ENCODE data around the gene KCNJ1.
A peak's percentile ranks its signal among the peaks of the same experiment; 100 is the strongest.

KCNJ1 gene

GRCh38 chr11:128824191-128825049 lies 42.7 kb downstream of the KCNJ1 start:
- DNase-seq (ENCODE audit: low spot score), result no peak
- no peak for FAIRE-seq

- DNase-seq (ENCODE audit: low spot score) (no peak), FAIRE-seq (no peak)
Measured at GRCh38 chr11:128823753-128824152, 43.3 kb downstream of the KCNJ1 start.

GRCh38 chr11:128822130-128822529 lies 45.0 kb downstream of the KCNJ1 start:
- FAIRE-seq, result no peak
- DNase-seq (ENCODE audit: low spot score), result no peak

GRCh38 chr11:128821556-128821955 lies 45.5 kb downstream of the KCNJ1 start:
- no peak for FAIRE-seq
- no peak for DNase-seq (ENCODE audit: low spot score)

GRCh38 chr11:128819198-128819597 lies 47.9 kb downstream of the KCNJ1 start:
- FAIRE-seq (no peak), DNase-seq (ENCODE audit: low spot score) (no peak)

- DNase-seq (ENCODE audit: low spot score) (peak; percentile 58), FAIRE-seq (no peak)
Measured at GRCh38 chr11:128814856-128815705, 52.0 kb downstream of the KCNJ1 start.

- no peak for FAIRE-seq
Measured at GRCh38 chr11:128813729-128814128, 53.4 kb downstream of the KCNJ1 start.

GRCh38 chr11:128810784-128811514 lies 56.1 kb downstream of the KCNJ1 start:
- DNase-seq (ENCODE audit: low spot score) (no peak), FAIRE-seq (no peak)

More at GRCh38 chr11:128813729-128814128, 53.4 kb downstream of the KCNJ1 start:
- no peak for DNase-seq (ENCODE audit: low spot score)

- FAIRE-seq (no peak), DNase-seq (ENCODE audit: low spot score) (no peak)
Measured at GRCh38 chr11:128809128-128809527, 58.0 kb downstream of the KCNJ1 start.

- DNase-seq (ENCODE audit: low spot score) (no peak), FAIRE-seq (no peak)
Measured at GRCh38 chr11:128807909-128808308, 59.2 kb downstream of the KCNJ1 start.

GRCh38 chr11:128806506-128807261 lies 60.4 kb downstream of the KCNJ1 start:
- DNase-seq (ENCODE audit: low spot score) (no peak), FAIRE-seq (no peak)

GRCh38 chr11:128804481-128804880 lies 62.6 kb downstream of the KCNJ1 start:
- DNase-seq (ENCODE audit: low spot score), result peak; percentile 10
- no peak for FAIRE-seq

GRCh38 chr11:128803449-128804245 lies 63.4 kb downstream of the KCNJ1 start:
- no peak for FAIRE-seq
- no peak for DNase-seq (ENCODE audit: low spot score)

GRCh38 chr11:128803011-128803410 lies 64.1 kb downstream of the KCNJ1 start:
- no peak for FAIRE-seq

GRCh38 chr11:128802358-128802981 lies 64.6 kb downstream of the KCNJ1 start:
- peak; percentile 12 for DNase-seq (ENCODE audit: low spot score)
- no peak for FAIRE-seq

More at GRCh38 chr11:128803011-128803410, 64.1 kb downstream of the KCNJ1 start:
- no peak for DNase-seq (ENCODE audit: low spot score)

- DNase-seq (ENCODE audit: low spot score) (no peak), FAIRE-seq (no peak)
Measured at GRCh38 chr11:128800871-128801417, 66.2 kb downstream of the KCNJ1 start.

GRCh38 chr11:128796270-128796669 lies 70.8 kb downstream of the KCNJ1 start:
- no peak for FAIRE-seq

GRCh38 chr11:128790196-128790595 lies 76.9 kb downstream of the KCNJ1 start:
- DNase-seq (ENCODE audit: low spot score), result peak; percentile 83
- FAIRE-seq, result no peak

More at GRCh38 chr11:128796270-128796669, 70.8 kb downstream of the KCNJ1 start:
- peak; percentile 46 for DNase-seq (ENCODE audit: low spot score)

GRCh38 chr11:128789497-128790150 lies 77.5 kb downstream of the KCNJ1 start:
- no peak for FAIRE-seq
- DNase-seq (ENCODE audit: low spot score), result no peak

Measured in urothelium cell line (cell line).